IPS-NIHi7 (cell line): ENCODE measurements around the gene VWF.

Source experiments
- DNase-seq: peaks from one replicate; pipeline ENCODE4 v3.0.0; 2012; ENCODE audit warnings: mixed read lengths; ENCODE audit errors: extremely low spot score

Gene VWF

DNA sequence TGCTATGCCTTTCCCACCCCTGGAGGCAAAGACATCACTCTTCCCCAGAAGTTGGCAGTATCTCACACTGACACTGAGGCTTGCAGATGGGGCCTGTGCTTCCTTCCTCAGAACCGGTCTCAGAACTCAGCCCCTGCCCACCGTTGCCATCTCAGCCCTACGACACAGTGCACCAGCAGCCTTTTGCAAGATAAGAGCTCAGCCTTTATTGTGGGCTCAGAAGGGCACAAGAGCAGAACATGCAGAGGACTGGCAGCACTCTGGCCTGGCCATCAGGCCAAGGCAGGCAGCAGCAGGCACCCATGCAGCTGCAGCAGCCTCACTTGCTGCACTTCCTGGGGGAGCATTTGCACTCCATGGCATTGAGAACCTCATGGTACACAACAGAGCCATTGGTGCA lies 175.8 kb downstream of the VWF start:
- DNase-seq, result no peak

- DNase-seq, result no peak
Observed at GRCh38 chr12:5947006-5947405, 177.5 kb downstream of the VWF start.

DNA sequence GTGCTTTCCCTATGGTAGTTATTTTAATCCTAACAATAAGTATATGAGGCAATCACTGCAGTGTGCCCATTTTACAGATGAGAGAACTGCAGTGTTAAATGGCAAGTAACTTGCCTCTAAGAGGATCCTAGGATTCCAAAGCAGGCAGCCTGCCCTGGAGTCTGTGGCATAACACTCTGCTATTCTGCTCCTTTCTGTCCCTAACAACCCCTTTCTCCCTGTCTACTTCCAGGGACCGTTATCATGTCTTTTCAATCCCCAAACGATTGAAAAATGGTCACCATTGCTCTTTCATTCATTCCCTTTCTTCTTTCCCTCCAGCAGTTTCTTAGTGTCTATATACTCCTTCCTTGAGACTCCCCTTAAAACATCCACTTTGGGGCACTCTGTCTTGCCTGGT lies 178.1 kb downstream of the VWF start:
- no peak for DNase-seq

- peak; percentile 78 for DNase-seq
Observed at GRCh38 chr12:5945071-5946008, 179.1 kb downstream of the VWF start, which contains the start of gene ANO2. Gene ANO2 (minus strand): TSS chr12:5945259. CDS start chr12:5945217, 42 bp downstream.

GRCh38 chr12:5944688-5945070 lies 179.8 kb downstream of the VWF start:
- no peak for DNase-seq

GRCh38 chr12:5944053-5944452 lies 180.4 kb downstream of the VWF start:
- DNase-seq, result no peak

DNA sequence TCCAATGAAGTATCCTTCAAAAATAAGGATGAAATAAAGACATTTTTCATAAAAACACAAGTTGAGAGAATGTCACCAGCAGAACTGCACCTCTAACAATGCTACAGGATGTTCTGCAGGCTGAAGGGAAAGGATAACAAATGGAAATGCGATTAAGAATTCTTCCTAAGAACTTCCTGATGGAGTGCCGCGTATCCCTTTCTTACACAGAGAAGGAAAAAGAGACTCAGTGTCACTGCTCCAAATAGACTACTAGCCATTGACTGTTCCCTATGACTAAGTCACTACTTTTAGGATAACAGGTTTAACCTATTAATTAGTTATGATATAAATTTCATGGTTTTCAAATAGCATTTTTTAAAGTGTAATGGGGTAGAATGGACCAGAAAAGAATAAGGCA lies 182.6 kb downstream of the VWF start:
- no peak for DNase-seq

DNA sequence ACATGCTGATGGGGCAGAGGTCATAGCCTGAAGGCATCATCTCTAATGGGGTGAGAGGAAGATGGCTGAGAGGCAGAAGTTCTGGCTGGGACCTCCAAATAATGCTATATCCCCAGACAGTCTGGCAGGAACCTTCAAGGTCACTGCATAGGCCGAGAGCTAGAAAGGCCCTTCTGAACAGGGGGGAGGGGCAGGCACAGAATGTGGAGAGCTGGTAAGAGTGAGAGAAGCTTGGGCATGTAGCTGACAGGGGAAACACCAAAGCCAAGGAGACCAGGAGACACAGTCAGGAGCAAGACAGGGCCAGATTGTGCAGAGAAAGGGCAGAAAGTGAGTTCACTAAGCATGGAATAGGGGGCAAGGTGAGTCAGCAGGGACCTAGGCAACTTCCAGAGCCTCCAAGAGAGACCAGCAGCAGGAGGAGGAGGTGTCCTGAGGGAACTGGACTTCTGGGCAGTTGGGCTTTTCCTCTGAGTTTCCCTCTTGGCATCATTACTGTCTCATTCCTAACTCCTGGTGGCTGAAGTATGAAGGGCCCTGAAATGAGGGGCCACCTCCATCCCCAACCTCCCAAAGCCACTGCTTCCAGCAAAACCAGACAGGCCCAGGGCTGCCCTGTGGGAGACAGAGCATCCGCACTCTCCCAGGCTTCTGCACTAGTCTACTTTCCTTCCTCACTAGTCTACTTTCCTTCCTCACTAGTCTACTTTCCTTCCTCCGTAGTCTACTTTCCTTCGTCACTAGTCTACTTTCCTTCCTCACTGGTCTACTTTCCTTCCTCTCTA lies 196.5 kb downstream of the VWF start:
- no peak for DNase-seq

GRCh38 chr12:5925646-5926045 lies 198.8 kb downstream of the VWF start:
- DNase-seq, result no peak

GRCh38 chr12:5924342-5924741 lies 200.1 kb downstream of the VWF start:
- DNase-seq, result no peak

- DNase-seq, result no peak
Observed at GRCh38 chr12:5923751-5924150, 200.7 kb downstream of the VWF start.

DNA sequence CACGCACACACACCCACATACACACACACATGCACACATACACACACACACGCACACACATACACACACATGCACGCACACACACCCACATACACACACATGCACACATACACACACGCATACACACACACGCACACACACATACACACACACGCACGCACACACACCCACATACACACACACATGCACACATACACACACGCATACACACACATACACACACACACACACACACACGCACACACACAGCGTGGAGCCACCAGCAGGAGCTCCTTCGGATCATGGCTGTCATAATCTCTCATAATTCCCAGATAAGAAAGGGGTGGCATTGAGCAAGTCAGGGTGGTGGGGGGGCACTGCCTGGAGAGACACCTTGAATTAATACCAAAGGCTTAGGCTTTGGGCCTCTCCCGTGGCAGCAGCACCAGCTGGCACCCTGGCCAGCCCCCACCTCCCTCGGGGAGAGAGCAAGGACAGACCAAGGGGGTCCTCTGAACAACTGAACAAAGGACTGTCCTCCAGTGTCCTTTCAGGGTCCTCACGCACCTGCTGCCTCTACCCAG lies 201.3 kb downstream of the VWF start:
- no peak for DNase-seq

- DNase-seq, result no peak
Observed at GRCh38 chr12:5921966-5922899, 202.2 kb downstream of the VWF start.

DNA sequence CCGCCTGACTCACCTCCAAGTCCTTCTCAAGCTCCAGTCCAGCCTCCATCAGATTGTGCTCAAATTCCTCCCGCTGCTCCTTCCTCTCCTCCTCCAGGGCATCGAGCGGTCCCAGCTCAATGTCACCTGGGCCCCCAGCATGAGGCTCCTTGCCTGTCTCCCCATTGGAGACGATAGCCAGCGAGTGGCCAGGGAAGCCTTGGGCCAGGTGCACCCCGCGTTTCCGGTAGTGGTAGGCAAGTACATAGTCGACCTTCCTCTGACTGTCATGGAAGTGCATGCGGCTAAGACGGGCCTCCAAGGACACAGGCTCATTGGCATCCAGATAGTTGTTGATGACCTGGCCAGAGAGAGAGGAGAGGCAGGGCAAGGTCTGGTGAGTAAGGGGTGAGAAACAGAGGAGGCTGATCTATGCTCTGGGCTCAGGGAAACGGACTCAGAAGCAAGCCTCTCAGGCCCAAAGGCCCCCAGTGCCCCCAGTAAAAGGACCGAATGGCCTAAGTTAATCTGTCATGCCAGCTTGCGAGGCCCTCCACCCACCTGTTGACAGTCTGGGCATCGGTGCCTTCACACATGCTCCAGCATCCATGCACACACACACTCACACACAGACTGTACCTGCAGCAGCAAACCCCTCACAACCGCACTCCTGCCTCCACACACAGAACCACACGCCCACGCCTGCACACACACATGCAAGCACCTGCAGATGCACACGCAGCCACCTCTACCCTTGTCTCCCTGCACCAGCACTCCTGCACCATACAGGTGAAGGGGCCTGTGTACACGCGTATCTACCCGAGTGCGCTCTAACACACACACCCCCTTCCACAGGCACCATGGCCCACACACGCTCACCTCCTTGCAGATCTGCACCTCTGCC lies 203.2 kb downstream of the VWF start:
- DNase-seq, result no peak

DNA sequence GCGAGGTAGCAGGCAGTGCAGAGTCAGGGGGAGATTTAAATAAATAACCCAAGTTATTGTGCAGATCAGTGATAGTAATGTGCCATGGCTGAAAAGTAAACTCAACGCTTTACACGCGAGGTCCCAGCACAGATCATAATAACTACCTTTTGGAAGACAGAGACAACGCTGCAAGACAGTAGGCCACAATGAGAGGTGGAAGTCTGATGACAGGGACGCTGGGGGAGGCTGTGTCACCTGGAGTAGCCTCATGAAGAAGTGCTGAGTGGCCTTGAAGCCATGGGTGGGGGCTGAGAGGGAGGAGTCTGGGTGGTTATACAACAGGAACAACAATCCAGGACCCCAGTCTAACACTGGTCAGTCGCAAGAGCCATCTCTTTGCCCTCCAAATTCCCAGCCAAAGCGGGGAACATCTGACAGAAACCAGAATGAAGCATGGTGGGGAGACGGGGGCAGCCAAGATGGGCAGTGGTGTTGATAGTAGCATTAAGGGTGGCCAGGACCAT lies 207.6 kb downstream of the VWF start:
- DNase-seq, result no peak

- DNase-seq, result no peak
Observed at GRCh38 chr12:5915511-5915910, 209.0 kb downstream of the VWF start.

GRCh38 chr12:5914387-5915149 lies 209.9 kb downstream of the VWF start:
- no peak for DNase-seq

- DNase-seq, result no peak
Observed at GRCh38 chr12:5913387-5913786, 211.1 kb downstream of the VWF start.
